ENCODE measurements around the gene YIPF2. TPM values are rescaled to one million over a fixed set of nuclear protein-coding genes. Genes with fewer than 3 reads are reported as not detected.

The YIPF2 gene
- total and polyA plus RNA-seq, 3 donors from 2014 or later: 95.3 to 143 (median 106) TPM

GRCh38 chr19:10908380-10908960 lies 20.0 kb downstream of the YIPF2 start:
- no peak overlapping the region for H3K27ac ChIP-seq
- H3K4me1 ChIP-seq: no peaks in the 10 kb centered on the region
- H3K36me3 ChIP-seq (ENCODE audit: low read depth, missing control alignments): no peaks in the 10 kb centered on the region
- DNase-seq: no peak
- TF ChIP-seq CTCF (IDR thresholded peaks at IDR 0.05) (no peak), POLR2A (IDR thresholded peaks at IDR 0.05) (no peak)
- no peaks in the 10 kb centered on the region for H3K9me3 ChIP-seq
- intact Hi-C loops (cut with DNase I; ENCODE audit: low total_unique reads): no loop called here
- WGBS, 2 donors: 90 to 95% methylated on average over 15 to 17 of the region's 17 CpGs
- H3K27me3 ChIP-seq: no peaks in the 10 kb centered on the region
- H3K4me3 ChIP-seq: no peak overlapping the region

- Histone ChIP-seq H3K27ac (no peak overlapping the region), H3K27me3 (no peaks in the 10 kb centered on the region), H3K36me3 (ENCODE audit: low read depth, missing control alignments) (no peaks in the 10 kb centered on the region), H3K9me3 (no peaks in the 10 kb centered on the region), H3K4me1 (no peaks in the 10 kb centered on the region), H3K4me3 (no peak overlapping the region)
- WGBS, 2 donors: 82 to 86% methylated on average over 14 of the region's 14 CpGs
- no peak for DNase-seq
- intact Hi-C loops (cut with DNase I; ENCODE audit: low total_unique reads): no loop called here
- TF ChIP-seq CTCF (IDR thresholded peaks at IDR 0.05) (no peak), POLR2A (IDR thresholded peaks at IDR 0.05) (no peak)
These were observed 20.5 kb downstream of the YIPF2 start for GRCh38 chr19:10907925-10908324.

GRCh38 chr19:10899151-10899653 lies 29.2 kb downstream of the YIPF2 start:
- H3K4me3 ChIP-seq: no peak overlapping the region
- no peaks in the 10 kb centered on the region for H3K9me3 ChIP-seq
- DNase-seq: peak; percentile 33
- no peak for TF ChIP-seq POLR2A (IDR thresholded peaks at IDR 0.05)
- no peak for TF ChIP-seq CTCF (IDR thresholded peaks at IDR 0.05)
- WGBS, 2 donors: 76 to 97% methylated on average over 3 to 6 of the region's 10 CpGs
- H3K36me3 ChIP-seq (ENCODE audit: low read depth, missing control alignments): no peaks in the 10 kb centered on the region
- H3K27me3 ChIP-seq: no peaks in the 10 kb centered on the region
- peaks cover 28% of the 10 kb centered on the region for H3K4me1 ChIP-seq
- H3K27ac ChIP-seq: peak overlapping the region in 1 of 2 donors; percentile 30
- intact Hi-C loops (cut with DNase I; ENCODE audit: low total_unique reads): no loop called here

- Histone ChIP-seq H3K4me1 (peaks cover 34% of the 10 kb centered on the region), H3K27me3 (no peaks in the 10 kb centered on the region), H3K27ac (no peak overlapping the region), H3K36me3 (ENCODE audit: low read depth, missing control alignments) (no peaks in the 10 kb centered on the region), H3K4me3 (no peak overlapping the region), H3K9me3 (no peaks in the 10 kb centered on the region)
- no peak for DNase-seq
- WGBS, 2 donors: 53 to 63% methylated on average over 4 to 10 of the region's 10 CpGs
- intact Hi-C loops (cut with DNase I; ENCODE audit: low total_unique reads): no loop called here
- TF ChIP-seq POLR2A (IDR thresholded peaks at IDR 0.05) (no peak), CTCF (IDR thresholded peaks at IDR 0.05) (no peak)
These were observed 29.8 kb downstream of the YIPF2 start for GRCh38 chr19:10898633-10899032.

All from testis (tissue), 3 donors.